GM19372 (cell line): Measurements from ENCODE around the gene ASGR1.
"Not testable (repeated sequence)": the region's sequence is repeated elsewhere in the genome, so short reads cannot be mapped to it uniquely, and the experiment has no call there.

Experiments used
- ATAC-seq: cut with Tn5 transposase; IDR thresholded peaks from one replicate; pipeline ENCODE4 v1.9.1; 2021; ENCODE audit warnings: mild to moderate bottlenecking, low read depth, moderate library complexity; ENCODE audit not compliant: unreplicated experiment

The ASGR1 gene

GRCh38 chr17:7192271-7192937 lies 13.2 kb upstream of the ASGR1 start:
- ATAC-seq = no peak

DNA sequence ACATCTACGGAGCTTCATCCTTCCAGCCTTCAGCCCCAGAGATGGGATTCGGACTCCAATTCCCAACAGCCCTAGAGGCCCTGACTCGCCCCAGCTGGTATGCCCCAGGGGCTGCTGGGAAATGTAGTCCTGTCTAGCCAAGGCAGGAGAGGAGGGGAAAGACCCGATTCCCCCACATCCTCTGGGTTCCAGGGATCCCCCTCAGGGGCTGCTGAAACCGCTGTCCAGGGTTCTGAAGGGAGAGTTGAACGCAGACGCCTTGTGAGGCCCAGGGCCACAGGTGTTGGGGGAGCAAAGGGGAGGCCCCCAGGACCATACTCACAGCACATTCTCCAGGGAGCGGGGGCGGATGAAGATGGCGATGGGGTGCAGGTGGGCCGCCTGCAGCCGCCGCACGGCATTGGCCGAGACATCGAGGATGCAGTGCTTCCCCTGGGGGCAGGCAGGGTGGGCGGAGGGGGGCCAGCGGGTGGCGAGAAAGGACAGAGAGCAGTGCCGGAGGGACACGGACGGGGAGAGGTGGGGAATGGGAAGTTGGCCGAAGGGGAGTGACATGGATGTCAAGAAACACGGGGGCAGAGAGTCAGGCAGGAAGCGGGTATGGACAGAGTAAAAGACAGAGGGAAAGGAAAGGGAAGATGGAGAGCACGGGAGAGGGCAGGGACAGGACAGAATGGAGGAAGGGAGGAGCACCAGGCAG lies 12.6 kb upstream of the ASGR1 start:
- no peak for ATAC-seq

DNA sequence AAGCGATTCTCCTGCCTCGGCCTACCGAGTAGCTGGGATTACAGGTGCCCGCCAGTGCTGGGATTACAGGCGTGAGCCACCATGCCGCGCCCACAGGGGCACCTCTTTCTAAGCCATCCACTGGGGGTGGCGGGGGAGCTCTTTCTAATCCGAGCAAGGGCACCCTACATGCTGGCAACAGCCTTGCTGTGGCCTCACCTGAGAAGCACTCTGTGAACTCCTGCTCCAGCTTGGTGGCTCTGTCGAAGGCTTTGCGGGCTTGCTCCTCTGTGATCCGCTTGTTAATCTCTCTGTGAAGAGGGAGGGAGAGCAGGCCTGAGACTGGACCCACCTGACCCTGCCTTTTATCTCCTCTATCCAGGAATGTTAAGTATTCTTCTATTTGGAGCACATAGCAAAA lies 11.9 kb upstream of the ASGR1 start:
- no peak for ATAC-seq

DNA sequence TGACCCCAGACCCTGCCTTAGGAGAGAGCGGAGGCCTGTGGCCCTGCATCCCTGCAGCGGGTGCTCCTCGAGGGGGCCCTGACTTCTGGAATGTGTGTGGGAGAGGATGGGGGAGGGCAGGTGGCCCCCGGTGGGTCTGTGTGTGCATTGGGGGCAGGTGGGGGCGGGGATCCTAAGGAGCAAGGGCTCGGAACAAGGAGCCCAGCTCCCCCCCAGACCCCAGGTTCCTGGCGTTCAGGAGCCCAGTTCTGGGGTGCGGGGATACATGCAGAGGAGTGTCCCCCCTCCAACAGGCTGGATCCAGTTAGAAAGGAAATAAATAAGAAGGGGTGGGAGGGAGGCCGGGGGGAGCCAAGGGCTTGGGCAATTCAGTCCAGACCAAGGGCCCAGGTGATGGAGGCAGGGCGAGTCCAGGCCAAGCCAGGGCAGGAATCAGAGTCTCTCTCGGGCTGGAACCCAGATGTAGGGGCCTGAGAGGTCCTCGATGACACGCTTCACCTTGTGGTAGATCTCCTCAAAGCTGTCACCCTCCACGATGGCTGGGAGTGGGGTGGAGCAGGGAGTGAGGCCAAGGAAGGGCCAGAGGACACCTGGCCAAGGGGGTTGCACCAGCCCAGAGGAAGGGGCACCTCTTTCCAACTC lies 11.2 kb upstream of the ASGR1 start:
- no peak for ATAC-seq

GRCh38 chr17:7186241-7186640 lies 7.1 kb upstream of the ASGR1 start:
- ATAC-seq = no peak

DNA sequence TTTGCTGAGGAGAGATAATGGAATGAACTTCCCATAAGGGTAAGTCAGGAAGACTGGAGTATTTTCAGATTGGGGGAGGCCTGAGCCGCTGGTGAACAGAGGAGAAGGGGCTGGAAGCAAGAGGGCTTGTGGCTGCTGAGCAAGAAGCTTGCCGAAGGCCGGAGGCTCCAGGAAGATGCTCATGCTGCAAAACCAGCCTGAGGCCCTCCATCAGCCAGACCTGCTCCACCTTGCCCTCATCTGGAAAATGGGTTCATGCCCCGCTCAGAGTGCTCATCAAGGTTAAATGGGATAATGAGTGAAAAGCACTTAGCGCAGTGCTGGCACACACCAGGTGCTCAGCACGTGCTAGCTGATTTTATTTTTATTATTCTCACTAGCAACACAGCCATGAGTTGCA lies 5.5 kb upstream of the ASGR1 start:
- no peak for ATAC-seq

DNA sequence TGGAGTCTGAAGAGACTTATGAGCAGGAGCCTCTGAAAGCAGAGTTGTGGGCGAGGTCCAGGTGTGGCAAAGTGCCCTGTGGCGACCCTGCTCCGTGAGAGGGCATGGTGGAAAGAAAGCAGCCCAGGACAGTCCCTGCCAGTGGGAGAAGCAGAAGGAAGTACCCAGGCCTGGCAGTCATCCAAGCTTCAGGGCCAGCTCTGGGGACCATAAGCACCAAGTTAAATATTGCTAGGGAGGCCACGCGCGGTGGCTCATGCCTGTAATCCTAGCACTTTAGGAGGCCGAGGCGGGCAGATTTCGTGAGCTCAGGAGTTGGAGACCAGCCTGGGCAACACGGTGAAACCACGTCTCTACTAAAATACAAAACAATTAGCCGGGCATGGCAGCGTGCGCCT lies 4.9 kb upstream of the ASGR1 start:
- ATAC-seq = no peak

DNA sequence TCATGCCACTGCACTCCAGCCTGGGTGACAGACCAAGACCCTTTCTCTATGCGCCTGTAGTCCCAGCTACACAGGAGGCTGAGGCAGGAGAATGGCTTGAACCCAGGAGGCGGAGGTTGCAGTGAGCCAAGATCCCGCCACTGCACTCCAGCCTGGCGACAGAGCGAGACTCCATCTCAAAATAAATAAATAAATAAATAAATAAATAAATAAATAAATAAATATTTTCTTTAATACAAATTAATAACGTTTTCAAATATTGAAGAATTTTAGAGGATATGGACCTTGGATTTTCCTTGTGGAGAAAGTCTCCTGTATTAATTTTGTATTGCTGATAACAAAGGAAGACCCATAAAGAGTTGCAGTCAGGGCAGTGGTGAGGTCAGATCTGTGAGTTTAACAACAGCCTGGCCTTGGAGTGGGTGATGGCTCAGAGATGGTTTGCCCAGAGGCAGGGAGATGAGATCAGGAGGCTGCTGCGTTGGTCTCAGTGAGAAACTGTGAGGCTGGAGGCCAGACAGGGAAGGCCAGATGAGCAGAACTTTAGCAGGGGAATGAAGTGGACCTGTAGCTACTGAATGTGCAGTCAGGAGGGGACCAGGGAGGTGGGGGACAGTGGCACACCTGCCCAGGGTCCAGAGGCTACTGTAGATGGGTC lies 4.4 kb upstream of the ASGR1 start:
- ATAC-seq = no peak

DNA sequence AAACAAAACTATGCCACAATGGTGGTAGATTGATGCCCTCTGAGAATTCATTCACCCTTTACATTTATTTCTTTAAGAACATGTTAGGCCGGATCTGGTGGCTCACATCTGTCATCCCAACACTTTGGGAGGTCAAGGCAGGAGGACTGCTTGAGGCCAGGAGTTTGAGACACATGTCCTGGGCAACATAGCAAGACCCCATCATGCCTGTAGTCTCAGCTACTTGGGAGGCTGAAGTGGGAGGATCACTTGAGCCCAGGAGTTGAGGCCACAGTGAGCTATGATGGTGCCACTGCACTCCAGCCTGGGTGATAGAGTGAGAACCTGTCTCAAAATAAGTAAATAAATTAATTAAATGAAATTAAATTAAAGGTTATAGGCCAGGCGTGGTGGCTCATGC lies 2.9 kb upstream of the ASGR1 start:
- ATAC-seq = not testable (repeated sequence)

- ATAC-seq = no peak
These were observed 225 bp downstream of the ASGR1 start for GRCh38 chr17:7178973-7179316.

DNA sequence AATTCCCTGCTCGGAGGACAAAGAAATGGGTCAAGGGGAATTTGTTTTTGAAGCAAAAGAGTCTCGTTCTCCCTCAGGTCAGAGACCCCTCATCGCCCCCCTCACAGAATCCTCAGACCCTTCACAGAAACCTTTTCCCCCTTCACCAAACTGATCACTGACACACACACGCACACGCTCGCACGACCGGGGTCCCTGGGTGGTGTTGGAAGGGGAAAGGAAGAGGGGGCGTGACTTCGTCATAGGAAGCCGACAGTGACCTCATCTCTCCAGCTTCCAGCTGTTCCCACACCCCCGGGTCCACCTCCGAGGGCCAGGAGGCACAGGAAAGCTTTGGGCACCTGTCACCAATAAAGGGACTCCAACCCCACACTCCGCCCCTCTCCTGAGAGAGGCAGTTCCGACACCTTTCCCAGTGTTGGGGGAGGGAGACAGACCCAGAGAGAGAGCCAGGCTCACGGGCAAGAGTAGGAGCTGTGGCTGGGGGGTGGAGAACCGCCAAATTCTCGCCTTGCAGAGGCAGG lies 1.2 kb downstream of the ASGR1 start:
- ATAC-seq = no peak

- ATAC-seq = no peak
These were observed 1.8 kb downstream of the ASGR1 start for GRCh38 chr17:7177191-7177953.

DNA sequence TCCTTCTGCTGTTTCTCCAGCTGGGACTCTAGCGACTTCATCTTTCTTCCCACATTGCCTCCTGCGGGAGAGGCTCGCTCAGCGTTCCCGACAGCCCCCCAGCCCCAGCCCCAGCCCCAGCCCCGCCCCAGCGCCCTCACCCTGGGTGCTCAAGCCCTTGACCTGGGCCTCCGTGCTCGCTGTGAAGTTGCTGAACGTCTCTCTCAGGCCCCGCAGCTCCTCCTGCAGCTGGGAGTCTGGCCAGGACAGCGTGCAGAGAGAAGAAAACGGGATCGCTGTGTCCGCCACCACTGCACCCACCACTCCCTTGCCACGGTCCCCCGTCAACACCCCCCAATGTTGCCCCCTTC lies 2.4 kb downstream of the ASGR1 start:
- no peak for ATAC-seq

GRCh38 chr17:7176107-7176840 lies 2.9 kb downstream of the ASGR1 start:
- ATAC-seq = no peak

GRCh38 chr17:7175330-7175733 lies 3.8 kb downstream of the ASGR1 start:
- no peak for ATAC-seq

- no peak for ATAC-seq
These were observed 4.4 kb downstream of the ASGR1 start for GRCh38 chr17:7174603-7175326.

- ATAC-seq = no peak
These were observed 5.2 kb downstream of the ASGR1 start for GRCh38 chr17:7173687-7174602.

- ATAC-seq = not testable (repeated sequence)
These were observed 6.5 kb downstream of the ASGR1 start for GRCh38 chr17:7172522-7173191.
